ENCODE results near the gene DPYD.

The DPYD gene

GRCh38 chr1:97738270-97738669 is 182.6 kb downstream of the DPYD start:
- Histone ChIP-seq H3K36me3 (replicated peaks) (no peaks in the 10 kb centered on the region), H3K4me3 (no peak overlapping the region), H3K9me3 (no peaks in the 10 kb centered on the region), H3K27me3 (ENCODE audit: low read depth) (no peaks in the 10 kb centered on the region), H3K4me1 (no peaks in the 10 kb centered on the region)
- in situ Hi-C loops (cut with MboI; ENCODE audit: low sequenced_read_pairs): no loop called here
- no peak for DNase-seq (ENCODE audit: low spot score in 2 of 2)

DNA sequence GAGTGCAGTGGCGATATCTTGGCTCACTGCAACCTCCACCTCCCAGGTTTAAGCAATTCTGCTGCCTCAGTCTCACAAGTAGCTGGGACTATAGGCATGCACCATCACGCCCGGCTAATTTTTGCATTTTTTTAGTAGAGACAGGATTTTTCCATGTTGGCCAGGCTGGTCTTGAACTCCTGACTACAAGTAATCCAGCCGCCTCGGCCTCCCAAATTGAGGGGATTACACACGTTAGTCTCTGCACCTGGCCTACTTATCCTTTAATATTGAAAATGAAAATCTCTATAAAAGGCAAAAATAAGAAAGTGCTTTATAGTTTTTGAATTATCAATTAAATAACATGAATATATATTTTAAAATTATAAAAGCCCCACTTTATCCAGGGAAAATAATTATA is 190.6 kb downstream of the DPYD start:
- in situ Hi-C loops (cut with MboI; ENCODE audit: low sequenced_read_pairs): no loop called here
- DNase-seq (ENCODE audit: low spot score in 2 of 2): no peak
- Histone ChIP-seq H3K27me3 (ENCODE audit: low read depth) (no peaks in the 10 kb centered on the region), H3K4me1 (no peaks in the 10 kb centered on the region), H3K9me3 (no peaks in the 10 kb centered on the region), H3K36me3 (replicated peaks) (no peaks in the 10 kb centered on the region), H3K4me3 (no peak overlapping the region)

GRCh38 chr1:97728436-97728835 is 192.4 kb downstream of the DPYD start:
- Histone ChIP-seq H3K9me3 (no peaks in the 10 kb centered on the region), H3K27me3 (ENCODE audit: low read depth) (no peaks in the 10 kb centered on the region), H3K36me3 (replicated peaks) (no peaks in the 10 kb centered on the region), H3K4me3 (no peak overlapping the region), H3K4me1 (no peaks in the 10 kb centered on the region)
- in situ Hi-C loops (cut with MboI; ENCODE audit: low sequenced_read_pairs): no loop called here
- DNase-seq (ENCODE audit: low spot score in 2 of 2): no peak

GRCh38 chr1:97727029-97727428 is 193.8 kb downstream of the DPYD start:
- no peaks in the 10 kb centered on the region for H3K36me3 ChIP-seq (replicated peaks)
- H3K27me3 ChIP-seq (ENCODE audit: low read depth): no peaks in the 10 kb centered on the region; the same call in 1 of the 2 replicates
- H3K4me3 ChIP-seq: no peak overlapping the region
- DNase-seq (ENCODE audit: low spot score in 2 of 2): no peak
- no peaks in the 10 kb centered on the region for H3K4me1 ChIP-seq
- in situ Hi-C loops (cut with MboI; ENCODE audit: low sequenced_read_pairs): no loop called here
- no peaks in the 10 kb centered on the region for H3K9me3 ChIP-seq

- in situ Hi-C loops (cut with MboI; ENCODE audit: low sequenced_read_pairs): no loop called here
- no peaks in the 10 kb centered on the region for H3K9me3 ChIP-seq
- H3K4me1 ChIP-seq: no peaks in the 10 kb centered on the region
- no peak overlapping the region for H3K4me3 ChIP-seq
- H3K36me3 ChIP-seq (replicated peaks): no peaks in the 10 kb centered on the region
- DNase-seq (ENCODE audit: low spot score in 2 of 2): no peak
- no peaks in the 10 kb centered on the region; the same call in 1 of the 2 replicates for H3K27me3 ChIP-seq (ENCODE audit: low read depth)
Observed at GRCh38 chr1:97726386-97726785, 194.4 kb downstream of the DPYD start.

DNA sequence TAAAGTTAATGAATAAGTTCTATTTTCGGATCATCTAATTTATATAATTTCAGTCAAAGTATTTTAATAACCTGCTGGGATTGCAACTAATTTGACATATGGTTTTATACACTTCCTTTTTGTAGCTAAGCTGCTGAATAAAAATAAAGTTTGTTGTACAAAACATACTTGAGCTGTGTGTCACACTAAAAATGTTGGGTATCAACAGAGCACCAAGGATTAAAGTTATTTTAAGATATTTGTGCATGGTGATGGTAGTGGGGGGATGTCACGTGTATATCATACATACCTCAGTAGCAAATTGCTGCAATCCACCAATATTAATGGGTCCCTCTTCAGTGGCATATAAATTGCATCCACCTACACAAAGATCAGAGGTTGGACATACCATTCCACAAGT is 199.6 kb downstream of the DPYD start:
- in situ Hi-C loops (cut with MboI; ENCODE audit: low sequenced_read_pairs): no loop called here
- H3K4me3 ChIP-seq: no peak overlapping the region
- no peak for DNase-seq (ENCODE audit: low spot score in 2 of 2)

DNA sequence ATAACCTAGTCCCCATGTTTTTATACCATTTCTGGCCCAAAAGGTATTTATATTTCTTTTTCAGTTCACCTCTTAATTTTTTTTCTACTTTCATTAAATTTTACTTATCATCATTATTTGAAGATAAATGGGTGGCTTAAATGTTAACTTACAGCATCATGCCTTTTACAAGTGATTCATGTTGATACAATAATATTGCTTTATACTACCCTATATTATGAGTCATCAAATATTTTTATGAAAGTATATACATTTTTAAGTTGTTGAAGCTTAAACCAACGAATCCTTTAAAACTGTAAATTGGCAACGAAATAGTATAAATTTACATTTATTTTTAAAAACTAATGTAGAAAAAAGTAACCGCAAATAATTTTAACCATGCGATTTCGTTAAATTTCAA is 207.9 kb downstream of the DPYD start:
- Histone ChIP-seq H3K36me3 (replicated peaks) (no peaks in the 10 kb centered on the region), H3K4me1 (no peaks in the 10 kb centered on the region), H3K27me3 (ENCODE audit: low read depth) (no peaks in the 10 kb centered on the region), H3K4me3 (no peak overlapping the region), H3K9me3 (no peaks in the 10 kb centered on the region)
- in situ Hi-C loops (cut with MboI; ENCODE audit: low sequenced_read_pairs): no loop called here
- DNase-seq (ENCODE audit: low spot score in 2 of 2): no peak

More for the DNA sequence above, 199.6 kb downstream of the DPYD start:
- no peaks in the 10 kb centered on the region for H3K4me1 ChIP-seq
- H3K27me3 ChIP-seq (ENCODE audit: low read depth): no peaks in the 10 kb centered on the region; the same call in 1 of the 2 replicates
- H3K9me3 ChIP-seq: no peaks in the 10 kb centered on the region
- no peaks in the 10 kb centered on the region for H3K36me3 ChIP-seq (replicated peaks)

DNA sequence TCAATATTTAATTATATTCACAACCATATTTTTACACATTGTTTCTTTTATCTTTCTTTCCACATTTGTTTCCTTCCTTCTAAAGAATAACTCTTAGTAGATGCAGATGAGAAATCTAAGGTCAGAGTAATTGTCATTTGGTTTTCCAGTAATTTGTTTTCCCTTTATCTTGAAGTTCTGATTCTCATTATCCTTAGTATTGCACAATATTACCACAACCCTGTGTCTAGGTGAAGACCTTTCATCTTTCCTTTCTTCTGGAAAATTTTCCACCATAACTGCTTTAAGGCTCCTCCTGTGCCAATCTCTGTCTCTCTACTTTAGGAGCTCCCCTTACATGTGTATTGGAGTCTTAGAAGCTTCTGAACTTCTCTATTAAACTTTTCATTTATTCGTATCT is 209.0 kb downstream of the DPYD start:
- in situ Hi-C loops (cut with MboI; ENCODE audit: low sequenced_read_pairs): no loop called here

DNA sequence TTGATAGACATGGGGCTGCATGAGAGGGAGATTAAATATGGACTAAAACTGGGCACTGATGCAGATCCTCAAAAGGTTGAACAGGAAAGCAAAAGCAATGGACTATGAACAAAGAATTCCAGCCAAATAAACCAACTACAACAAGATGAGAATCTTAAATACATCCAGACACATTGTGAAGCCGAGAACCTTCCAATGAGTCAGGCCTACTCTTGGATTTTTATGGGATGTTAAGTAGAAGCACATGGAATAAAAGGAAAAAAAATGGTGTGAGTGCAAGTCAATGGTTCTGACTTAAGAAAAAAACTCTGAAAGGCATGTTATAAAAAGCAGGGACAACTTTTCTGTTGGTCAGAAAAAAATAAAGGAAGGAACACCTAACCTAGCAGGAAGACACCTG is 227.2 kb downstream of the DPYD start:
- H3K4me3 ChIP-seq: no peak overlapping the region
- no peaks in the 10 kb centered on the region for H3K9me3 ChIP-seq
- no peaks in the 10 kb centered on the region for H3K4me1 ChIP-seq
- in situ Hi-C loops (cut with MboI; ENCODE audit: low sequenced_read_pairs): no loop called here
- no peaks in the 10 kb centered on the region for H3K27me3 ChIP-seq (ENCODE audit: low read depth)
- H3K36me3 ChIP-seq (replicated peaks): no peaks in the 10 kb centered on the region
- no peak for DNase-seq (ENCODE audit: low spot score in 2 of 2)

More for the DNA sequence above, 209.0 kb downstream of the DPYD start:
- Histone ChIP-seq H3K4me1 (no peaks in the 10 kb centered on the region), H3K4me3 (no peak overlapping the region), H3K36me3 (replicated peaks) (no peaks in the 10 kb centered on the region), H3K9me3 (no peaks in the 10 kb centered on the region), H3K27me3 (ENCODE audit: low read depth) (no peaks in the 10 kb centered on the region)
- DNase-seq (ENCODE audit: low spot score in 2 of 2): no peak

GRCh38 chr1:97691325-97691724 is 229.5 kb downstream of the DPYD start:
- H3K4me1 ChIP-seq: no peaks in the 10 kb centered on the region
- H3K36me3 ChIP-seq (replicated peaks): no peaks in the 10 kb centered on the region
- no peak for DNase-seq (ENCODE audit: low spot score in 2 of 2)
- H3K4me3 ChIP-seq: no peak overlapping the region
- no peaks in the 10 kb centered on the region for H3K27me3 ChIP-seq (ENCODE audit: low read depth)
- H3K9me3 ChIP-seq: no peaks in the 10 kb centered on the region
- in situ Hi-C loops (cut with MboI; ENCODE audit: low sequenced_read_pairs): no loop called here

DNA sequence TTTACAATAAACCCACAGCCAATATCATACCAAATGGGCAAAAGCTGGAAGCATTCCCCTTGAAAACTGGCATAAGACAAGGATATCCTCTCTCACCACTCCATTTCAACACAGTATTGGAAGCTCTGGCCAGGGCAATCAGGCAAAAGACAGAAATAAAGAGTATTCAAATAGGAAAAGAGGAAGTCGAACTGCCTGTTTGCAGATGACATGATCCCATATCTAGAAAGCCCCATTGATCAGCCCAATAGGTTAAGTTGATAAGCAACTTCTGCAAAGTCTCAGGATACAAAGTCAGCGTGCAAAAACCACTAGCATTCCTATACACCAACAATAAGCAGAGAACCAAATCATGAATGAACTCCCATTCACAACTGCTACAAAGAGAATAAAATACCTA is 235.5 kb downstream of the DPYD start:
- in situ Hi-C loops (cut with MboI; ENCODE audit: low sequenced_read_pairs): no loop called here
- no peak for DNase-seq (ENCODE audit: low spot score in 2 of 2)
- Histone ChIP-seq H3K9me3 (no peaks in the 10 kb centered on the region), H3K4me3 (no peak overlapping the region), H3K4me1 (no peaks in the 10 kb centered on the region), H3K36me3 (replicated peaks) (no peaks in the 10 kb centered on the region), H3K27me3 (ENCODE audit: low read depth) (no peaks in the 10 kb centered on the region)

- H3K36me3 ChIP-seq (replicated peaks): no peaks in the 10 kb centered on the region
Observed at GRCh38 chr1:97680894-97681293, 239.9 kb downstream of the DPYD start.

DNA sequence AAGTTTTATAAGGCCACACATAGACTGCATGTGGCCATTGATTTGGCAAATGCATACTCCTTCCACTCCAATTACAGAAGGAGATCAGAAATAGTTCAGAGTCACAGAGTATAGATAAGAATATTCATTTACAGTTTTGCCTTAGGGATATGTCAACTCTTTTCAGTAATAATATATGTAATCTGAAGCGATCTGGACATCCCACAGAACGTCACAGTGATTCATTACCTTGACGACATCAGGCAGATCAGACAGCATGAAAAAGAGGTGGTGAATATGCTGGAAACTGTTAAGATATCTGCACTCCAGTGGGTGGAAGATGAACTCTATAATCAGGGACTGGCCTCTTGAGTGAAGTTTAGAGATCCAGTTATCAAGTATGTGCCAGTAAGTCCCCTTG is 240.4 kb downstream of the DPYD start:
- DNase-seq (ENCODE audit: low spot score in 2 of 2): no peak
- Histone ChIP-seq H3K27me3 (ENCODE audit: low read depth) (no peaks in the 10 kb centered on the region), H3K4me1 (no peaks in the 10 kb centered on the region), H3K4me3 (no peak overlapping the region), H3K9me3 (no peaks in the 10 kb centered on the region), H3K36me3 (replicated peaks) (no peaks in the 10 kb centered on the region)
- in situ Hi-C loops (cut with MboI; ENCODE audit: low sequenced_read_pairs): no loop called here

More at GRCh38 chr1:97680894-97681293, 239.9 kb downstream of the DPYD start:
- no peak for DNase-seq (ENCODE audit: low spot score in 2 of 2)
- in situ Hi-C loops (cut with MboI; ENCODE audit: low sequenced_read_pairs): no loop called here
- Histone ChIP-seq H3K9me3 (no peaks in the 10 kb centered on the region), H3K4me3 (no peak overlapping the region), H3K27me3 (ENCODE audit: low read depth) (no peaks in the 10 kb centered on the region), H3K4me1 (no peaks in the 10 kb centered on the region)

- no peaks in the 10 kb centered on the region for H3K36me3 ChIP-seq (replicated peaks)
- H3K4me1 ChIP-seq: no peaks in the 10 kb centered on the region
- H3K4me3 ChIP-seq: no peak overlapping the region
- H3K9me3 ChIP-seq: no peaks in the 10 kb centered on the region
- no peak for DNase-seq (ENCODE audit: low spot score in 2 of 2)
- in situ Hi-C loops (cut with MboI; ENCODE audit: low sequenced_read_pairs): no loop called here
- H3K27me3 ChIP-seq (ENCODE audit: low read depth): no peaks in the 10 kb centered on the region
Observed at GRCh38 chr1:97677702-97678101, 243.1 kb downstream of the DPYD start.

DNA sequence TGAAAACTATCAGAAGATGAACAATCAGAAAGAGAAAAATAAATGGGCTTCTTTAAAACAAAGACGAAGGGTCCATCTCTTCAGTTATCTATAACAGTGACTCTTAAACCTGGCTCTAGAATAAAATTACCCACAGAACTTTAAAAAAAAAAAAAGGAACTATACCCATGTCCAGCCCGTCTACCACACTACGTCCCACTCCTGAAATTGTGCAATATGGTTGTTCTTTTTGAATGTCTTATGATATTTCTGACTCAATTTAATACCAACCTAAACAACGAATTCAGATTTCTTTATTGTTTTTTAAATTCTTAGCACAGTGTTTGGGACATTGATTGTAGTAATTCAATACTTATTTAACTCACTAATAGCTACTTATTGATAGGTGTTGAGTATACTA is 246.3 kb downstream of the DPYD start:
- no peak for DNase-seq (ENCODE audit: low spot score in 2 of 2)
- Histone ChIP-seq H3K4me3 (no peak overlapping the region), H3K27me3 (ENCODE audit: low read depth) (no peaks in the 10 kb centered on the region), H3K4me1 (no peaks in the 10 kb centered on the region), H3K36me3 (replicated peaks) (no peaks in the 10 kb centered on the region), H3K9me3 (no peaks in the 10 kb centered on the region)
- in situ Hi-C loops (cut with MboI; ENCODE audit: low sequenced_read_pairs): loop anchor here (25.0 kb wide), 1 partner anchor 88 kb away; no protein-coding TSS in a partner anchor
